Neural cell (in vitro differentiated cells): ENCODE results near the gene DNAAF9.

Source experiments
- POLR2AphosphoS5 ChIP-seq: IDR thresholded peaks from 2 replicates; pipeline ENCODE4 v1.6.1; 2012
- TF ChIP-seq, protein P1 (sequence below): fragments of 450-650 bp; IDR thresholded peaks from 2 replicates; pipeline ENCODE4 v1.5.1; 2014; ENCODE audit warnings: antibody characterized with exemption, mild to moderate bottlenecking, moderate library complexity; ENCODE audit not compliant: poor library complexity, severe bottlenecking

DNA sequence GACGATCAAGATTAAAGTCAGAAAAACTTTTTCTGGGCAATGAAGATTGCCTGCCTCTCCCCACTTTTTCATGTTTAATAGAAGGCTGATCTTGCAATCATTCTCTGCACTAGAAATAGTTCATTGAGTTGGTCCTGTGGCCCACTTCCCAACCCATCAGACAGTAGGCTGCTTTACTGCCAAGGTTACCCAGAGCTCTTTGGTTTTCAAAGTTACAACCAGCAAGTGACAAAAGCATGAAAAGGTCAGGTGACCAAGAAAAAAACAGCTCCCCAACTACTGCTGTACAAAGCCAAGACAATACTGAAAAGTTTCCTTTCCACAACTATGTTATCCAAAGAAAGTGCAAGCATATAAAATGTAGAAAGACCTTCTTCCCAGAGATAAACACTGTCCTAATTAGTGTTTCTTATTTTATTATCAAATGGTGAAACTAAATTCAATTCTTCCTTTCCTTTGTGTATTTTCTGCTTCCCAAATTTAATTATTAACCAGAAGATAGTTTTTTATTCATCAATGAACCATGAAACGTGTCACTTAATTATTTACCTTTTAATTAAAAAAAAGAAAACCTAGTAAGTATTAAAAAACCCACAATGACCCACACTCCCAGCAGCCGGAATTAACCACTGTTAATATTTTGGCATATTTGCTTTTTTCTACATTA, 16.6 kb downstream of the DNAAF9 start:
- TF ChIP-seq, protein P1, sequence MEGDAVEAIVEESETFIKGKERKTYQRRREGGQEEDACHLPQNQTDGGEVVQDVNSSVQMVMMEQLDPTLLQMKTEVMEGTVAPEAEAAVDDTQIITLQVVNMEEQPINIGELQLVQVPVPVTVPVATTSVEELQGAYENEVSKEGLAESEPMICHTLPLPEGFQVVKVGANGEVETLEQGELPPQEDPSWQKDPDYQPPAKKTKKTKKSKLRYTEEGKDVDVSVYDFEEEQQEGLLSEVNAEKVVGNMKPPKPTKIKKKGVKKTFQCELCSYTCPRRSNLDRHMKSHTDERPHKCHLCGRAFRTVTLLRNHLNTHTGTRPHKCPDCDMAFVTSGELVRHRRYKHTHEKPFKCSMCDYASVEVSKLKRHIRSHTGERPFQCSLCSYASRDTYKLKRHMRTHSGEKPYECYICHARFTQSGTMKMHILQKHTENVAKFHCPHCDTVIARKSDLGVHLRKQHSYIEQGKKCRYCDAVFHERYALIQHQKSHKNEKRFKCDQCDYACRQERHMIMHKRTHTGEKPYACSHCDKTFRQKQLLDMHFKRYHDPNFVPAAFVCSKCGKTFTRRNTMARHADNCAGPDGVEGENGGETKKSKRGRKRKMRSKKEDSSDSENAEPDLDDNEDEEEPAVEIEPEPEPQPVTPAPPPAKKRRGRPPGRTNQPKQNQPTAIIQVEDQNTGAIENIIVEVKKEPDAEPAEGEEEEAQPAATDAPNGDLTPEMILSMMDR, result no peak
- no peak for TF ChIP-seq POLR2AphosphoS5
